Measurements from ENCODE around the gene ADGRD1. TPM values are rescaled to one million over a fixed set of nuclear protein-coding genes. Genes with fewer than 3 reads are reported as not detected.

ADGRD1 gene
- total RNA-seq, 1 donor from 2014 or later: 35.8 TPM

- peaks cover 5% of the 10 kb centered on the region for H3K4me1 ChIP-seq
- intact Hi-C loops (cut with DNase I): no loop called here
- no peak for DNase-seq (ENCODE audit: extremely low spot score in 2 of 2)
- H3K4me3 ChIP-seq: no peak overlapping the region
- no peaks in the 10 kb centered on the region for H3K36me3 ChIP-seq
- H3K27me3 ChIP-seq: no peaks in the 10 kb centered on the region
- no peak overlapping the region for H3K27ac ChIP-seq
- TF ChIP-seq CTCF (IDR thresholded peaks at IDR 0.05): no peak
- TF ChIP-seq POLR2A (IDR thresholded peaks at IDR 0.05): no peak
- TF ChIP-seq POLR2AphosphoS5 (IDR thresholded peaks at IDR 0.05; ENCODE audit: insufficient read depth in 1 of 2, low read depth in 1 of 2): no peak
- no peaks in the 10 kb centered on the region for H3K9me3 ChIP-seq
These were observed 187.0 kb downstream of the ADGRD1 start for GRCh38 chr12:131140697-131141096.

GRCh38 chr12:131141514-131141913 lies 187.8 kb downstream of the ADGRD1 start:
- intact Hi-C loops (cut with DNase I): no loop called here
- TF ChIP-seq POLR2A (IDR thresholded peaks at IDR 0.05) (no peak), CTCF (IDR thresholded peaks at IDR 0.05) (no peak), POLR2AphosphoS5 (IDR thresholded peaks at IDR 0.05; ENCODE audit: insufficient read depth in 1 of 2, low read depth in 1 of 2) (no peak)

GRCh38 chr12:131142891-131143657 lies 189.4 kb downstream of the ADGRD1 start:
- H3K27ac ChIP-seq: no peak overlapping the region
- TF ChIP-seq POLR2A (IDR thresholded peaks at IDR 0.05) (no peak), POLR2AphosphoS5 (IDR thresholded peaks at IDR 0.05; ENCODE audit: insufficient read depth in 1 of 2, low read depth in 1 of 2) (no peak), CTCF (IDR thresholded peaks at IDR 0.05) (no peak)
- DNase-seq (ENCODE audit: extremely low spot score in 2 of 2): no peak
- no peak overlapping the region for H3K4me3 ChIP-seq
- H3K9me3 ChIP-seq: no peaks in the 10 kb centered on the region
- H3K27me3 ChIP-seq: no peaks in the 10 kb centered on the region
- peaks cover 4% of the 10 kb centered on the region for H3K4me1 ChIP-seq
- intact Hi-C loops (cut with DNase I): no loop called here
- H3K36me3 ChIP-seq: no peaks in the 10 kb centered on the region

More at GRCh38 chr12:131141514-131141913, 187.8 kb downstream of the ADGRD1 start:
- no peak overlapping the region for H3K27ac ChIP-seq
- no peaks in the 10 kb centered on the region for H3K27me3 ChIP-seq
- no peak for DNase-seq (ENCODE audit: extremely low spot score in 2 of 2)
- no peak overlapping the region for H3K4me3 ChIP-seq
- no peaks in the 10 kb centered on the region for H3K36me3 ChIP-seq
- H3K9me3 ChIP-seq: no peaks in the 10 kb centered on the region
- H3K4me1 ChIP-seq: peaks cover 5% of the 10 kb centered on the region

- DNase-seq (ENCODE audit: extremely low spot score in 2 of 2): no peak
- intact Hi-C loops (cut with DNase I): no loop called here
- no peak for TF ChIP-seq POLR2A (IDR thresholded peaks at IDR 0.05)
- TF ChIP-seq CTCF (IDR thresholded peaks at IDR 0.05): no peak
- no peak for TF ChIP-seq POLR2AphosphoS5 (IDR thresholded peaks at IDR 0.05; ENCODE audit: insufficient read depth in 1 of 2, low read depth in 1 of 2)
- Histone ChIP-seq H3K4me1 (no peaks in the 10 kb centered on the region), H3K36me3 (no peaks in the 10 kb centered on the region), H3K9me3 (no peaks in the 10 kb centered on the region), H3K27ac (no peak overlapping the region), H3K4me3 (no peak overlapping the region), H3K27me3 (no peaks in the 10 kb centered on the region)
These were observed 192.5 kb downstream of the ADGRD1 start for GRCh38 chr12:131146173-131146675.

GRCh38 chr12:131147293-131147692 lies 193.6 kb downstream of the ADGRD1 start:
- no peaks in the 10 kb centered on the region for H3K27me3 ChIP-seq
- no peaks in the 10 kb centered on the region for H3K4me1 ChIP-seq
- no peaks in the 10 kb centered on the region for H3K36me3 ChIP-seq
- DNase-seq (ENCODE audit: extremely low spot score in 2 of 2): no peak
- no peaks in the 10 kb centered on the region for H3K9me3 ChIP-seq
- TF ChIP-seq POLR2A (IDR thresholded peaks at IDR 0.05) (no peak), POLR2AphosphoS5 (IDR thresholded peaks at IDR 0.05; ENCODE audit: insufficient read depth in 1 of 2, low read depth in 1 of 2) (no peak), CTCF (IDR thresholded peaks at IDR 0.05) (no peak)
- intact Hi-C loops (cut with DNase I): no loop called here
- no peak overlapping the region for H3K4me3 ChIP-seq
- no peak overlapping the region for H3K27ac ChIP-seq

Data from vagina (tissue), 2 donors.